ENCODE measurements around the gene TJP2.

Gene TJP2

GRCh38 chr9:69279084-69279731 lies 105.1 kb downstream of the TJP2 start:
- no peak overlapping the region for H3K27ac ChIP-seq
- CTCF ChIA-PET = no interaction called here
- POLR2A ChIA-PET (ENCODE audit: low non-redundant PET) = no interaction called here
- no peak for TF ChIP-seq CTCF (conservative IDR thresholded peaks at IDR 0.05; ENCODE audit: low read depth)
- DNase-seq (ENCODE audit: low spot score) = no peak

GRCh38 chr9:69279733-69280132 lies 105.7 kb downstream of the TJP2 start:
- H3K27ac ChIP-seq = no peak overlapping the region
- TF ChIP-seq CTCF (conservative IDR thresholded peaks at IDR 0.05; ENCODE audit: low read depth) = no peak
- ChIA-PET POLR2A (ENCODE audit: low non-redundant PET) (no interaction called here), CTCF (no interaction called here)
- no peak for DNase-seq (ENCODE audit: low spot score)

- POLR2A ChIA-PET (ENCODE audit: low non-redundant PET) = no interaction called here
- no peak for DNase-seq (ENCODE audit: low spot score)
- no peak for TF ChIP-seq CTCF (conservative IDR thresholded peaks at IDR 0.05; ENCODE audit: low read depth)
- CTCF ChIA-PET = no interaction called here
- no peak overlapping the region for H3K27ac ChIP-seq
Measured at GRCh38 chr9:69283003-69283402, 108.9 kb downstream of the TJP2 start.

GRCh38 chr9:69292078-69292477 lies 118.0 kb downstream of the TJP2 start:
- ChIA-PET POLR2A (ENCODE audit: low non-redundant PET) (interaction anchor here (0.6 kb wide), 1 partner anchor 34 kb away, joined by 3 read pairs; no protein-coding TSS in a partner anchor), CTCF (interaction anchor here (0.6 to 0.7 kb wide), 2 partner anchors 720 to 826 kb away, joined by 3 to 4 read pairs; no protein-coding TSS in a partner anchor)
- DNase-seq (ENCODE audit: low spot score) = no peak

GRCh38 chr9:69293156-69293555 lies 119.1 kb downstream of the TJP2 start:
- H3K27ac ChIP-seq = no peak overlapping the region
- POLR2A ChIA-PET (ENCODE audit: low non-redundant PET) = no interaction called here
- CTCF ChIA-PET = interaction anchor here (0.5 to 0.6 kb wide), 2 partner anchors 18 to 25 kb away, joined by 3 read pairs; no protein-coding TSS in a partner anchor
- TF ChIP-seq CTCF (conservative IDR thresholded peaks at IDR 0.05; ENCODE audit: low read depth) = no peak
- no peak for DNase-seq (ENCODE audit: low spot score)

More at GRCh38 chr9:69292078-69292477, 118.0 kb downstream of the TJP2 start:
- TF ChIP-seq CTCF (conservative IDR thresholded peaks at IDR 0.05; ENCODE audit: low read depth) = no peak
- no peak overlapping the region for H3K27ac ChIP-seq

- TF ChIP-seq CTCF (conservative IDR thresholded peaks at IDR 0.05; ENCODE audit: low read depth) = no peak
- POLR2A ChIA-PET (ENCODE audit: low non-redundant PET) = interaction anchor here (0.6 kb wide), 1 partner anchor 28 kb away, joined by 3 read pairs; no protein-coding TSS in a partner anchor
- CTCF ChIA-PET = no interaction called here
- no peak overlapping the region for H3K27ac ChIP-seq
- DNase-seq (ENCODE audit: low spot score) = no peak
Measured at GRCh38 chr9:69295872-69296552, 121.9 kb downstream of the TJP2 start.
